GM10248 (cell line): ENCODE measurements around the gene CLEC16A.

Experiments used
- CTCF ChIA-PET: fragments of 300-600 bp; sonication (Branson Sonifier 250); formaldehyde crosslinking; extraction: SDS; loops from one replicate; lab custom pipeline; 2021; ENCODE audit warnings: antibody characterized with exemption; lab: Yijun Ruan, JAX
- POLR2A ChIA-PET: fragments of 350-650 bp; sonication (Branson Sonifier 250); formaldehyde crosslinking; extraction: SDS; loops from one replicate; lab custom pipeline; 2020; ENCODE audit warnings: antibody characterized with exemption; lab: Yijun Ruan, JAX
- DNase-seq: peaks from one replicate; pipeline ENCODE4 v3.0.0; 2012; ENCODE audit errors: extremely low spot score
- TF ChIP-seq, protein P1 (sequence below): IDR thresholded peaks from 2 replicates; pipeline ENCODE4 v1.5.1; 2012; ENCODE audit warnings: mild to moderate bottlenecking, low read depth; ENCODE audit errors: extremely low read depth, missing control alignments, control extremely low read depth

Gene CLEC16A

DNA sequence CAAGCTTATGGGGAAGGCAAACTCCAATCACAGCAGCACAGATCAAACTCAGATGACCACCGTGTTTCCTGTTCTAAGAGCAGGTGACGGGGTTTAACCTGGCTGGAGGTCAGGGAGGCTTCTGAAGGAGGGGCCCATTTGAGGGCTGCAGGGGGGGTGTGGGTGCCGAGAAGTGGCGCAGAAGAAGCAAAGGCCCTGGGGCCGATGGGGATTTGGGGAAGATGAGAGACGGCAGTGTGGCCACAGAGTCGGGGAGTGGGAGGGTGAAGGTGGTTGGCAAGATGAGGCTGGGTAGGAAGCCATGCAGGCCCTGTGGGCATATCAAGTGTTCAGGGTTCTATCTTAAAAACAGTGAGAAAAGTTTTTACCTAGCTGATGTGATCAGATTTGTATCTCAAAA lies 122.9 kb downstream of the CLEC16A start:
- ChIA-PET POLR2A (no interaction called here), CTCF (interaction anchor here (1.3 to 3.6 kb wide), 2 partner anchors 12 to 15 kb away, joined by 4 to 13 read pairs; no protein-coding TSS in a partner anchor)
- TF ChIP-seq, protein P1, sequence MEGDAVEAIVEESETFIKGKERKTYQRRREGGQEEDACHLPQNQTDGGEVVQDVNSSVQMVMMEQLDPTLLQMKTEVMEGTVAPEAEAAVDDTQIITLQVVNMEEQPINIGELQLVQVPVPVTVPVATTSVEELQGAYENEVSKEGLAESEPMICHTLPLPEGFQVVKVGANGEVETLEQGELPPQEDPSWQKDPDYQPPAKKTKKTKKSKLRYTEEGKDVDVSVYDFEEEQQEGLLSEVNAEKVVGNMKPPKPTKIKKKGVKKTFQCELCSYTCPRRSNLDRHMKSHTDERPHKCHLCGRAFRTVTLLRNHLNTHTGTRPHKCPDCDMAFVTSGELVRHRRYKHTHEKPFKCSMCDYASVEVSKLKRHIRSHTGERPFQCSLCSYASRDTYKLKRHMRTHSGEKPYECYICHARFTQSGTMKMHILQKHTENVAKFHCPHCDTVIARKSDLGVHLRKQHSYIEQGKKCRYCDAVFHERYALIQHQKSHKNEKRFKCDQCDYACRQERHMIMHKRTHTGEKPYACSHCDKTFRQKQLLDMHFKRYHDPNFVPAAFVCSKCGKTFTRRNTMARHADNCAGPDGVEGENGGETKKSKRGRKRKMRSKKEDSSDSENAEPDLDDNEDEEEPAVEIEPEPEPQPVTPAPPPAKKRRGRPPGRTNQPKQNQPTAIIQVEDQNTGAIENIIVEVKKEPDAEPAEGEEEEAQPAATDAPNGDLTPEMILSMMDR, result no peak
- no peak for DNase-seq

- ChIA-PET POLR2A (no interaction called here), CTCF (interaction anchor here (1.2 kb wide), 2 partner anchors 13 to 87 kb away, joined by 3 read pairs; no protein-coding TSS in a partner anchor)
- TF ChIP-seq, protein P1, result no peak
- no peak for DNase-seq
Observed at GRCh38 chr16:11067697-11068141, 123.4 kb downstream of the CLEC16A start.

- no peak for DNase-seq
- TF ChIP-seq, protein P1, result no peak
- POLR2A ChIA-PET, result no interaction called here
- CTCF ChIA-PET, result no interaction called here
Observed at GRCh38 chr16:11071829-11072228, 127.5 kb downstream of the CLEC16A start.

- ChIA-PET CTCF (no interaction called here), POLR2A (no interaction called here)
- TF ChIP-seq, protein P1, result no peak
- DNase-seq, result no peak
Observed at GRCh38 chr16:11072420-11073153, 128.2 kb downstream of the CLEC16A start.

GRCh38 chr16:11073407-11073999 lies 129.1 kb downstream of the CLEC16A start:
- DNase-seq, result no peak
- TF ChIP-seq, protein P1, result no peak
- POLR2A ChIA-PET, result no interaction called here
- CTCF ChIA-PET, result interaction anchor here (1.1 kb wide), 1 partner anchor 12 kb away, joined by 4 read pairs; no protein-coding TSS in a partner anchor

DNA sequence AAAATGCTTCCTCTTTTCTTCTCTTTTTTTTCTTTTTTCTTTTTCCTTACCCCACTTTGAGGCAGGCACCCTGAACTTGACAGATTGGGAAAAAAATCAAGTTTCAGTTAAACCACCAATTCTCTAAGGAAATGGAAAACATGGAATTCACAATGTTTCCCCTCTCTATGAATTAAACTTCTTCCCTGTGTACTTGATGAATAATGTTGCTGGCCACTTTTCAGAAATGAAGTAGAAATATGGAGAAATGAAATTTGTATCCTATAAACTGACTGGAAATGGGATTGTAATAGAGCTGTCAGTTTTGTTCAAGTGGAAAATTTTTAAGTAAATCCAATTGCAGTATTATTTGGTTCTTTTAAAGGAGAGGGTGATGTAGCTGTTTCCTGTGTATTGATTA lies 129.8 kb downstream of the CLEC16A start:
- DNase-seq, result no peak
- ChIA-PET POLR2A (no interaction called here), CTCF (interaction anchor here (1.1 to 1.7 kb wide), 2 partner anchors 13 to 110 kb away, joined by 4 to 7 read pairs; no protein-coding TSS in a partner anchor)
- TF ChIP-seq, protein P1, result no peak
